Measurements from ENCODE around the gene UNKL.

- TF ChIP-seq EZH2 (IDR thresholded peaks at IDR 0.05; ENCODE audit: borderline replicate concordance, low read depth, low read length, severe bottlenecking) (no peak), CTCF (IDR thresholded peaks at IDR 0.05; ENCODE audit: borderline replicate concordance, extremely low read depth, low read length, poor library complexity, severe bottlenecking) (no peak)
Measured at GRCh38 chr16:1320097-1320496, 94.4 kb downstream of the UNKL start.
